OCI-LY1 (cell line): ENCODE results near the gene GZF1.

Source experiments
- H2AFZ ChIP-seq: fragments of 200-600 bp; sonication (generic), shearing (Covaris generic); 2 replicates; pipeline ENCODE4 v1.6.0; 2014; ENCODE audit warnings: antibody characterized with exemption, mild to moderate bottlenecking, low read length
- H3F3A ChIP-seq: fragments of 200-600 bp; sonication (generic), shearing (Covaris generic); 2 replicates; pipeline ENCODE4 v1.6.0; 2014; ENCODE audit warnings: mild to moderate bottlenecking, antibody characterized with exemption, low read length, moderate library complexity; ENCODE audit not compliant: insufficient read depth
- H3K27ac ChIP-seq: fragments of 200-600 bp; sonication (generic); 2 replicates; pipeline ENCODE4 v1.5.1; 2014; ENCODE audit warnings: low read length, mixed run types, mild to moderate bottlenecking, low read depth; ENCODE audit not compliant: poor library complexity, severe bottlenecking
- H3K27me3 ChIP-seq: fragments of 200-600 bp; sonication (generic); 2 replicates; pipeline ENCODE4 v1.6.0; 2014; ENCODE audit warnings: antibody characterized with exemption, mild to moderate bottlenecking, low read length, moderate library complexity; ENCODE audit not compliant: insufficient read depth
- H3K36me3 ChIP-seq: fragments of 200-600 bp; sonication (generic); 2 replicates; pipeline ENCODE4 v1.6.1; 2014; ENCODE audit warnings: mild to moderate bottlenecking, antibody characterized with exemption, low read length, moderate library complexity, mixed read lengths; ENCODE audit not compliant: insufficient read depth
- H3K4me1 ChIP-seq: fragments of 200-600 bp; sonication (generic); 2 replicates; pipeline ENCODE4 v1.5.1; 2014; ENCODE audit warnings: mild to moderate bottlenecking, low read length, moderate library complexity; ENCODE audit not compliant: insufficient read depth, severe bottlenecking
- H3K4me2 ChIP-seq: fragments of 200-600 bp; sonication (generic), shearing (Covaris generic); 2 replicates; pipeline ENCODE4 v1.6.1; 2014; ENCODE audit warnings: low read length
- H3K4me3 ChIP-seq: fragments of 200-600 bp; sonication (generic); 2 replicates; pipeline ENCODE4 v1.5.1; 2014; ENCODE audit warnings: low read length, low read depth, mild to moderate bottlenecking, mixed read lengths; ENCODE audit not compliant: poor library complexity, severe bottlenecking
- H3K79me2 ChIP-seq: fragments of 200-600 bp; shearing (Covaris generic); 2 replicates; pipeline ENCODE4 v1.6.1; 2016; ENCODE audit warnings: mixed run types, low read length, mixed read lengths; ENCODE audit not compliant: insufficient read depth
- H3K9ac ChIP-seq: fragments of 200-600 bp; sonication (generic), shearing (Covaris generic); 2 replicates; pipeline ENCODE4 v1.6.1; 2014; ENCODE audit warnings: mild to moderate bottlenecking, low read length, mixed read lengths
- H3K9me2 ChIP-seq: fragments of 200-600 bp; sonication (generic), shearing (Covaris generic); 2 replicates; pipeline ENCODE4 v1.6.1; 2014; ENCODE audit warnings: low read depth, mild to moderate bottlenecking, low read length, mixed read lengths
- H3K9me3 ChIP-seq: fragments of 200-600 bp; shearing (Covaris generic); 2 replicates; pipeline ENCODE4 v1.6.1; 2014; ENCODE audit warnings: low read length, mixed read lengths
- H4K20me1 ChIP-seq: fragments of 200-600 bp; sonication (generic), shearing (Covaris generic); 2 replicates; pipeline ENCODE4 v1.6.0; 2016; ENCODE audit warnings: mild to moderate bottlenecking, low read length; ENCODE audit not compliant: insufficient read depth
- EZH2 ChIP-seq: fragments of 200-600 bp; sonication (generic), shearing (Covaris generic); IDR thresholded peaks from 2 replicates; pipeline ENCODE4 v1.8.0; 2017; ENCODE audit warnings: borderline replicate concordance, mixed run types, mild to moderate bottlenecking, antibody characterized with exemption, low read length, moderate library complexity, mixed read lengths
- TF ChIP-seq, protein P1 (sequence below): fragments of 200-600 bp; sonication (generic), shearing (Covaris generic); IDR thresholded peaks from 2 replicates; pipeline ENCODE4 v1.5.1; 2017; ENCODE audit warnings: mild to moderate bottlenecking, antibody characterized with exemption, low read length, moderate library complexity, mixed read lengths

Gene GZF1

DNA sequence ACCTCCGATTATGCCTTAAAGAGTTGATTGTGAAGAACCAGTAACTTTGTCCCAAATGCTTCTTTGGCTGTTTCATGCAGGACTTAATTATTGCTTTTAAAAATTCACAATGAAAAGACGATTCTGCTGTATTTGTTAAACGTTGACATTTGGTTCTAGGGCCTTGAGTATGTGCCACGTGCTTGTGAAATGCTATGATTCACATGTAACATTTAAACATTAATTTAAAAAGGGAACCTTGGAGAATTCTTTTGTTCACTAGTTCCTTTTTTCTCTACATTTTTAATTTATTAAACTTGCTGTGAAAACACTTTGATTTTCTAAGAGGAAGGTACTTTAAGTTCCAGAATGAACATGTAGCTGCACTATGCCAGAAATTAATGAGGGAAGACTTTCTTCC, 9.5 kb downstream of the GZF1 start:
- H3K9me3 ChIP-seq = 0 out of 2 replicates have a peak, but pooled peaks cover 3% of the 10 kb centered on the region
- no peak overlapping the region for H3K4me2 ChIP-seq
- H3K9me2 ChIP-seq = no peaks in the 10 kb centered on the region
- H3K79me2 ChIP-seq = peaks cover 22% of the 10 kb centered on the region
- H3K4me3 ChIP-seq = no peak overlapping the region
- H3K9ac ChIP-seq = no peak overlapping the region
- TF ChIP-seq, protein P1, sequence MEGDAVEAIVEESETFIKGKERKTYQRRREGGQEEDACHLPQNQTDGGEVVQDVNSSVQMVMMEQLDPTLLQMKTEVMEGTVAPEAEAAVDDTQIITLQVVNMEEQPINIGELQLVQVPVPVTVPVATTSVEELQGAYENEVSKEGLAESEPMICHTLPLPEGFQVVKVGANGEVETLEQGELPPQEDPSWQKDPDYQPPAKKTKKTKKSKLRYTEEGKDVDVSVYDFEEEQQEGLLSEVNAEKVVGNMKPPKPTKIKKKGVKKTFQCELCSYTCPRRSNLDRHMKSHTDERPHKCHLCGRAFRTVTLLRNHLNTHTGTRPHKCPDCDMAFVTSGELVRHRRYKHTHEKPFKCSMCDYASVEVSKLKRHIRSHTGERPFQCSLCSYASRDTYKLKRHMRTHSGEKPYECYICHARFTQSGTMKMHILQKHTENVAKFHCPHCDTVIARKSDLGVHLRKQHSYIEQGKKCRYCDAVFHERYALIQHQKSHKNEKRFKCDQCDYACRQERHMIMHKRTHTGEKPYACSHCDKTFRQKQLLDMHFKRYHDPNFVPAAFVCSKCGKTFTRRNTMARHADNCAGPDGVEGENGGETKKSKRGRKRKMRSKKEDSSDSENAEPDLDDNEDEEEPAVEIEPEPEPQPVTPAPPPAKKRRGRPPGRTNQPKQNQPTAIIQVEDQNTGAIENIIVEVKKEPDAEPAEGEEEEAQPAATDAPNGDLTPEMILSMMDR = no peak
- no peak for TF ChIP-seq EZH2
- H3K27me3 ChIP-seq = no peaks in the 10 kb centered on the region
- H3F3A ChIP-seq = no peaks in the 10 kb centered on the region
- H3K4me1 ChIP-seq = peaks cover 15% of the 10 kb centered on the region
- peaks cover 98% of the 10 kb centered on the region for H3K36me3 ChIP-seq
- no peak overlapping the region for H2AFZ ChIP-seq
- H3K27ac ChIP-seq = no peak overlapping the region
- H4K20me1 ChIP-seq = 0 out of 2 replicates have a peak, but pooled peaks cover 2% of the 10 kb centered on the region

DNA sequence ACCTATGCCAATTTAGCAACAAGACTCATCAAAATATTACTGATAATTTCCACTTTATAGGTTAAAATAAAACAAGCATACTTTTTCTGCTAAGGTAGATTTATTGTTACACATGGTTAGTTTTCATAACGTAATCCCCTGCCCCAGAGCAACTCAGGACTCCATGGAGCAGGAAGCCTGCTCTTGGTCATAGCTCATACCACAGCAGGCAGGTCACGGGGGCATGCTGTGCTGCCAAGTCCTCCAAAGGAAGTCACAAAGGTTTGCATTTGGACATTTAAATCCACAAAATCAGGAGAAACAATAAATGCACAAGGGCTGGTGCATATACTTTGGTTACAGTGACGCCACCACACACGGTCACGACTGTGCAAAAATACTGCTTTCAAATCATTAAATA, 12.5 kb downstream of the GZF1 start:
- Histone ChIP-seq H2AFZ (no peak overlapping the region), H3K4me1 (no peaks in the 10 kb centered on the region)

DNA sequence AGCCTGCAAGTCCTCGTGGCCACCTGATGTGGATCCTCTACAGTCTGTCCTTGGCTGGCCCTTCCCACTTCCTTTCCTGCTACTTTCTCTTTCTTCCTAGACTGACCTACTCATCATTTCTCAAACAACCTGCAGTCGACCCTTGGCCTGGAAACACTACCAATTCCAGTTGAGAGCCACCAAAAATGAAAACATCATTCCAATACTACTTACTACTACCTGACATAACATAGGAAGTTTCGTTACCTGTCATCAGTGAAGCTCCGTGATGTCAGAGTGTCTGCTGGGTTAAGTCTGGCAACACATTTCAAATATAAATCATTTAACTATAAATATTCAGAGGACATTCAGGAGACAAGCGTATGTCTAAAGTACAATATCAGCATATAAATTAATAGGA, 13.8 kb downstream of the GZF1 start:
- H3F3A ChIP-seq = no peaks in the 10 kb centered on the region
- H3K27me3 ChIP-seq = no peaks in the 10 kb centered on the region
- 0 out of 2 replicates have a peak, but pooled peaks cover 3% of the 10 kb centered on the region for H3K9me3 ChIP-seq
- no peak overlapping the region for H3K9ac ChIP-seq
- no peaks in the 10 kb centered on the region for H4K20me1 ChIP-seq
- H3K4me2 ChIP-seq = no peak overlapping the region
- no peak overlapping the region for H3K4me3 ChIP-seq
- peaks cover 93% of the 10 kb centered on the region for H3K36me3 ChIP-seq
- no peak overlapping the region for H3K27ac ChIP-seq
- H3K79me2 ChIP-seq = no peaks in the 10 kb centered on the region
- H2AFZ ChIP-seq = no peak overlapping the region
- H3K4me1 ChIP-seq = no peaks in the 10 kb centered on the region
- TF ChIP-seq, protein P1 = no peak
- TF ChIP-seq EZH2 = no peak
- H3K9me2 ChIP-seq = no peaks in the 10 kb centered on the region

More for the DNA sequence above, 12.5 kb downstream of the GZF1 start:
- Histone ChIP-seq H3K27me3 (no peaks in the 10 kb centered on the region), H4K20me1 (no peaks in the 10 kb centered on the region), H3K9me3 (0 out of 2 replicates have a peak, but pooled peaks cover 3% of the 10 kb centered on the region), H3K36me3 (peaks cover 94% of the 10 kb centered on the region), H3K9ac (no peak overlapping the region), H3K9me2 (no peaks in the 10 kb centered on the region), H3K79me2 (no peaks in the 10 kb centered on the region), H3K27ac (no peak overlapping the region), H3F3A (no peaks in the 10 kb centered on the region), H3K4me3 (no peak overlapping the region), H3K4me2 (no peak overlapping the region)
- TF ChIP-seq, protein P1 = no peak
- TF ChIP-seq EZH2 = no peak
